Skin of body (tissue), 2 donors: ENCODE measurements around the gene ATP2B2. TPM values are rescaled to one million over a fixed set of nuclear protein-coding genes. Genes with fewer than 3 reads are reported as not detected.

ENCODE experiments used
- DNase-seq: peaks from one replicate; lab custom pipeline; 2025; lab: John Stamatoyannopoulos, UW
- total RNA-seq: library from RNA; depleted of rRNA; stranded (reverse); fragments of >200 nt; gene quantifications from one replicate; pipeline ENCODE4 v1.2.3, GENCODE V29; 2014

The ATP2B2 gene
- total RNA-seq, 1 donor from 2014 or later: 0.69 TPM

- DNase-seq: no peak
These were observed 172.7 kb downstream of the ATP2B2 start for GRCh38 chr3:10332481-10333348.

- no peak for DNase-seq
These were observed 174.1 kb downstream of the ATP2B2 start for GRCh38 chr3:10331320-10331719.

DNA sequence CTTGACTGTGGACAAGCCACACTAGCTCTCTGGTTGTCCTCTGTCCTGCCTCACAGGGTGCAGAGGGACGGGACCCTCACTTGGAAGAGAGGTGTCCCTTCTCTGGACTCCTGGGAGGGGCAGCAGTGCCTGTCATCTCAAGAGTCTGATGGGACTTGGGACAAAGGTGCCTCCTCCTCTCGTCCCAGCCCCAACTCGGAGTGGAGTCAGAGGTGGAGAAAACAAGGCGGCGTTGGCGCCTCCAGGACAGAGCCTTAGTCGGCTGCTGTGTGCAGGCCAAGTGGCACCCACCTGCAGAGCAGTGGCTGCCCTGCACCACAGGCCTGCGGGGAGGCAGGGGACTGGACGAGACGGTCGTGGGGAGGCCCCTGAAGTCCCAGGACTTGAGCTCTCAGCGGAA is 175.1 kb downstream of the ATP2B2 start:
- DNase-seq: no peak

DNA sequence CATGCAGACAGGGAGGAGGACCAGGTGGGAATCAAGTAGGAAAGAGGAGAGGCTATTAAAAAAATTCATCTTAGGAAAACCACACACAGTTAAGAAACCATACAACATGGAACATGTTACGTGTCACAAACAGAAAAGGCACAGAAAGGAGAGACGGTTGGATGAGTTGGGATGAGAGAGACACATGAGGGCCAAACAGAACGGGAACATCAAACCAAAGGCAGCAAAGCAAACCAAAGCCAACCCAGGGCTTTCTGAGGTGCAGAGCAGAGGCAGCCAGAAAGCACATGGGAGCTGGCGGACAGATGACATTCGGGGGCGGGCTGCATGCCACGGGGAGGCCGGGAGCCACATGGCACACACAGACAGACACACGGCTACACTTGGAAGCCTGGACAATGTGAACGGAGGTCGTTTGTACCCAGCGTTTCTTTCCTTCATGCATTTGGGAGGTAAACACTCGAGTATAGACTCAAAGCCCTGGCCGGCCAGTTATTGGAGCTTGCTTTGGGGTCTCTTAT is 175.8 kb downstream of the ATP2B2 start:
- no peak for DNase-seq

DNA sequence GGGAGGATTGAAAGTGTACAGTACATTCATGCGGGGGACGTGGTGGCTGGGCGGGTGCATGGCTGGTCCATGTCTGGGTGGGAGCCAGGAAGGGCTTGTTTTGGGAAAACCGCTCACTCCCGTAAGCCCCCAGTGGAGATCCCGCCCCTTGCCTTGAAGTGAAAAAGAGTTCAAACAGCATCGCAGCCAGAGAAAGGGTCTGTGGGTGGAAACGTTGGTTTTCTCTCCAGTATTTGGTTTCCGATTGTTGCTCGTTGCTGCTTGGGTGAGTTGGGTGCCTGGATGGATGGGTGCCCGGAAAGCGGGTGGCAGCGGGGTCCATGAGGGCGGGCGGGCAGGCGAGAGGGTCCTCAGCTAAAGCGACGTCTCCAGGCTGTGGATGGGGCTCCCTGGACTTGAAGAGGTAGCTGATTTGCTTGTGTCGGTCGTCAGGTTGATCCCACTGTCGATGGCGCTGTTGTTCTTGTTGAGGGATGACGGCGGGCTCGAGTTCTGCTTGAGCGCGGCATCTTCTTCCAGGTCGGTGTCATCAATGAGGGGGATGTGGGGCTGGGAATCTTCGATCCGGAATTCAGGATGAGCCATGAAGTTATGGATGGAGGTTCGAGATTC is 176.8 kb downstream of the ATP2B2 start:
- no peak for DNase-seq

DNA sequence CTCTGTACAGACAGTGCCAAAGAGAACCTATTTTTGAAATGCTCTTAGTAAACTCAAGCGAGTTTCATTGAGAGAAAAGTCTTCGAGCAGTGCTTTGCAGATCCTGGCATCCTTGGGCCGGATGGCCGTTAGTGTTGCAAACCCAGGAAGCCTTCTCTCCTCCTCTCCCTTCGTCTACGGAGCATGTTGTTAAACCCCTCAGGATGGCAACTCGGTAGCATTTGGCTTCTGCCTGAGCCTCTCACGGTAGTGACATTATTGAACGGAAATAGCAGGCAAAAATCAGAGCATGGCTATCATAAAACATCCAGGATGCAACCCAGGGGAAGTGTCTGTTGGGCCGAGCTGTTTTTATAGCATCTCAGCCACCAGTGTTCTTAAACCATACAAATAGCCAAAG is 177.8 kb downstream of the ATP2B2 start:
- no peak for DNase-seq

DNA sequence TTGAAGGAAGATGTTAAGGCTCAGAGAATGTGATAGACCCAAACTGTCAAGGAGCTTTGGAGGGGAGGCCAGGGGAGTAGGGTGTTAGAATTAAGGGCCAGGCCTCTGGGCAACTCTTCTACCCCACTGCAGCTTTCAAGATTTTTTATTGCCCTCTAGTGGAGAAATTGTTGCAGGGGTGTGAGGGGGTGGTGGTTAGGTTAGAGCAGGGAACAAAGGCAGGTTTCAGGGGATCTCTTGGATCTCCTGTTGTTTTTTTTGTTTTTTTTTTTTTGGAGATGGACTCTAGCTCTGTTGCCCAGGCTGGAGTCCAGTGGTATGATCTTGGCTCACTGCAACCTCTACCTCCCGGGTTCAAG is 183.1 kb downstream of the ATP2B2 start:
- no peak for DNase-seq

DNA sequence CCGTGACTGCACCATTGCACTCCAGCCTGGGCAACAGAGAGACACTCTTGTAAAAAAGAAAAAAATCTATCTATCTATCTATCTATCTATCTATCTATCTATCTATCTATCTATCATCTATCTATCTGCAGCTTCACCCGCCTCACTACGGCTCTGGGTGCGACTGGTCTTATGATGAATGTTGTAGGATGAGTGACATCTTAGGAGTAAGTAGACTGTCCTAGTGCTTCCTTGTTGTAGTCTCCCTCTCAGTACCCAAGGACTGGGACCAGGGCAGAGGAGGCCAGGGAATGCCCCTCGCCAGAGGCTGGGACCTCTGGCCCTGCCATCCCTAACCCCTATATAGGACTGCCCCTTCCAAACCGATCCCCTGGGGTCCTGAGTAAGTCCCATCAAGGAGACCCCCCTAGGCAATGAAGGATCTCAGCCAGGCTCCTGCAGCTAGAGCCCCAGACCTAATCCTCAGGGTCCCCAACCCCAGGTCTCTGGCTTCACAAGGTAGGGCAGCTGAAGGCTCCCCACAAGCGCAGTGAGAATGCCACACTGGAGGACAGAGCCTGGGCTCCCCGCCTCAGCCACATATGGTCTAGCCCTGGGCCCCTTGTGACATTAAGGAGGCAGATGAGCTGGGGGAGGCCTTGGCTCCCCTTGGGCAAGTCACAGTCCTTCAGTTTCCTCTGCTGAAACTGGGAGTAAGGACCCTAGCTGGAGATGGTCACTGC is 183.6 kb downstream of the ATP2B2 start:
- no peak for DNase-seq

DNA sequence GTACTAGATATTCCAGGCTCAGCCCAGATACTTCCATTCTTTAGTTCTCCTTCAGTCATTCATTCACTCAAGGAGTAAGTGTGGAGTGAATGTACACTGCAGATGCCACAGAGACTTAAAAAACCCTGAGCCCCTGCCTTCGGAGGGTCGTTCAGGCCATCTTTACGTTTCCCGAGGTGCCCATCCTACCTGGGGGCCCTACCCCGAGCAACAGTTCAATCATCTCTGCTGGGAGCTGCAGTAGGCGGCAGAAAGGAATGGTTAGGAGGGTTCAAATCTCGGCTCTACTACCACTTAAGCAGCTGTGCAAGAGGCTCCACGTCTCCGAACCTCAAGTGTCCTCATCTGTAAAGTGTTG is 185.1 kb downstream of the ATP2B2 start:
- DNase-seq: no peak

DNA sequence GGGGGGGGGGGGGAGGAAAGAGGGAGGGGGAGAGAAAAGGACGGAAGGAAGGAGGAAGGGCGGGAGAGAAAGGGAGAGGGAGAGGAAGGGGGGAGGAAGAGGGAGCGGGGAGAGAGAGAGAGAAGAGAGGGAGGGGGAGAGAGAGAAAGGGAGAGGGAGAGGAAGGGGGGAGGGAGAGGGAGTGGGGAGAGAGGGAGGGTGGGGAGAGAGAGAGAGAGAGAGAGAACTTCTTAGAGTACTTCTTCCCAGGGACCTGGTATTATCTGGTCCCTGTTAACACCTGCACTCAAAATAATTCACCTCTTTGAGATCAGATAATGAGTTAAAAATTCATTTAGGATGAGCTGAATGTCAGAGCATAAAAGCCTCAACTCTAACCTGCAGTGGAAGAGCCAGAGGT is 185.6 kb downstream of the ATP2B2 start:
- no peak for DNase-seq

- no peak for DNase-seq
These were observed 186.1 kb downstream of the ATP2B2 start for GRCh38 chr3:10319251-10319650.

- no peak for DNase-seq
These were observed 187.4 kb downstream of the ATP2B2 start for GRCh38 chr3:10317961-10318350.

DNA sequence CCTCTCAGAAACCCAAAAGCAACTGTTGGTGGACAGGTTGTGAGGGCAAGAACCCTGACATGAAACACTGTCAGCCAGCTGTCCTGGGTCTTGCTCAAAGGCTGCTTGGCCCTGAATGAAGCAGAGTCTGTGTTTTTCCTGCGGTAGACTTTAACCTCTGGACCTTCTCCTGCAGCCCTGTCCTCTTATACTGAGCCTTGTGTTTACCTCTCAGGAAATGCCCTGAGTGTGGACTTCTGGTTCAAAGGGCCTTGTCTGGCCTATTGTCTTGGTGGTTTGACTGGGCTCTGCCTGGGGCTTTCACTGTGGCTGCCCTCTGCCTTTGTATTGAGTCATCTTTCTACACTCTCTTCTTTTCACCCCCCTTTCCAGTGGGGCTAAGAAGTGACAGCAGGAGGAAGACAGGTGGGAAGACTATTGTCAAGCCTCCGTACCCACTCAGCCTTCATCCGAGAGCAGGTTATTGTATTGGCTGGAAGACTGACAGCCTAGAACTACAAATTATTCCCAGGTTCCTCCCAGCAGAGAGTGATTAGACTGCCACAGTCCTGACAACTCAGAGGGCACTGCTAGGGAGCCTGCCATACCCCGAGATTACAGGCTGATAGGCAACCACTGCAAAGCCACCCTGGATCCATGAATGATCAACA is 187.9 kb downstream of the ATP2B2 start:
- no peak for DNase-seq

GRCh38 chr3:10315771-10316344 is 189.5 kb downstream of the ATP2B2 start:
- no peak for DNase-seq

DNA sequence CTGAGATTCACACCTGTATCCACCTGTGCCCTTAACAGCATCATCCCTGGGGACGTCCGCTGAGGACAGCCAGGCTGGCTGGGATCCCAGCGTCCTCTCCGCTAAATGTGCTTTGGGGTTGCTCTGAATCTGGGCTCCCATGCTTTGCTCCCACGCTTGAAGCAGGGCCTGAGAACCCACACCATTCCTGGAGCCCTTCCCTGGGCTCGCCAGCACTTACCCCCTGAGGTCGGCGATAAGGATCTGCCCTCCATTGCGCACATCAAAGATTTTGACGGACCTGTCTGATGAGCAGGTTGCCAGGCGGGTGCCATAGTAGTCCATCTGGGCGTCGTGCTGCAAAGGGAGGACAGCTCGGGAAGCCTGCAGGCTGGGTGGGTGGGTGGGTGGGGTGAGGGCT is 190.3 kb downstream of the ATP2B2 start:
- DNase-seq: no peak

DNA sequence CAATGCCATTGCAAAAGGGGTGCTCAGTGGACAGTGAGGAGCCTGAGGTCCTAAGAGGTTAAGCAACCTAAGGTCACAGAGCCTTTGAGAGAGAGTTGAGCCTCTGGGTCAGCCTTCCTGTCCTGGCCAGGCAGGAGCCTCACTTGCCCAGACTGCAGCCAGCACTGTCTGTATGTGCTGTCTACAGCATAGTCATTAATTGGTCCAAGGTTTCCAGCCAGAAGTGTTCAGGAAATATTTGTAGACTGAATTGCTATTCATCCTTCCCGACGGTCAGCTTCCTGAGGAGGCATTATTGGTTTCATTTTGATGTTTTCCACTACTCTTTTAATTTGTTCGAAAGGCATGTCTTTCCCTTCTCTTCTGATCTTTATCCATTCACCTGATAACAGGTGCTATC is 192.5 kb downstream of the ATP2B2 start:
- DNase-seq: no peak

- no peak for DNase-seq
These were observed 193.0 kb downstream of the ATP2B2 start for GRCh38 chr3:10312391-10312790.

DNA sequence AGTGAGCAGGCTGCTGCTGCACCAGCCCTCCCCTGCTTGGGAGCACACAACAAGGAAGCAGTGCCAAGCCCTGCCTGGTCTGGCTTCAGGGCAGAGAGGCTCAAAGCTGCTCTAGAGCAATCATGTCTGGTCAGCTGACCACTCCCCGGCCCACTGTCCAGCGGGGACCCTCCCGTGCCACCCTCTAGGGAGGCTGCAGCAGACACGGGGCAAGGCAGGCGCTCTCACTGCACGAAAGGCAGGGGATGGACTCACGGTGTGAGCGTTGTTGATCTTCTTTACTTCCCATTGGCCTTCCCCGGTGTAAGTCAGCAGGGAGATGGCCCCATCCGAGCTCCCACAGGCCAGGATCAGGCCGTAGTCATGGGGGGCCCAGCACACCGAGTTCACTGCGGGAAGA is 193.7 kb downstream of the ATP2B2 start:
- DNase-seq: no peak

DNA sequence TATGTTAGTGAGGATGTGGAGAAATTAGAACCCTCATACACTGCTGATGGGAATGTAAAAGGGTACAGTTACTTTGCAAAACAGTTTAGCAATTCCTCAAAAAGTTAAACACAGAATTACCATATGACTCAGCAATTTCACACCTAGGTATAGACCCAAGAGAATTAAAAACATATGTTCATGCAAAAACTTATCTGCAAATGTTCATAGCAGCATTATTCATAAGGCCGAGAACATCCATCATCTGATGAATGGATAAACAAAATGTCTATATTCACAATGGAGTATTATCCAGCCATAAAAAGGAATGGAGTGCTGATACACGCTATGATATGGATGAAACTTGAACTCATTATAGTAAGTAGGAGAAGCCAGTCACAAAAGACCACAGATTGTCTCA is 194.8 kb downstream of the ATP2B2 start:
- no peak for DNase-seq

- DNase-seq: no peak
These were observed 195.7 kb downstream of the ATP2B2 start for GRCh38 chr3:10309736-10310135.

DNA sequence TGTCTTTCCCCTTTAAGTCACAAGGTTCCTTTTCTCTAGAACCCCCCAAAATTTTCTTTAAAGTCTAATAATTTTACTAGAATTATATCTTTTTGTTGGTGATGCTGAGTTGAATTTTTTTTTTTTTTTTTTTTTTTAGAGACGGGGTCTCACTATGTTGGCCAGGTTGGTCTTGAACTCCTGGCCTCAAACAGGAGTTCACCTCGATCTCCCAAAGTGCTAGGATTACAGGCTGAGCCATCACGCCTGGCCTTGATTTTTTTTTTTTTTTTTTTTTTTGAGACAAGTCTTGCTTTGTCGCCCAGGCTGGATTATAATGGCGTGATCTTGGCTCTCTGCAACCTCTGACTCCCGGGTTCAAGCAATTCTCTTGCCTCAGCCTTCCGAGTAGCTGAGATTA is 196.7 kb downstream of the ATP2B2 start:
- no peak for DNase-seq

GRCh38 chr3:10306156-10306555 is 199.2 kb downstream of the ATP2B2 start:
- no peak for DNase-seq
